ENCODE data around the gene DICER1.

Gene DICER1

GRCh38 chr14:95046711-95047681 is 110.3 kb downstream of the DICER1 start:
- no peak for TF ChIP-seq ZFX (IDR thresholded peaks at IDR 0.05; ENCODE audit: borderline replicate concordance)
- no peak for TF ChIP-seq CTCF (IDR thresholded peaks at IDR 0.05)
- H3K27ac ChIP-seq: no peak overlapping the region

- no peak for TF ChIP-seq CTCF (IDR thresholded peaks at IDR 0.05)
- no peak for TF ChIP-seq ZFX (IDR thresholded peaks at IDR 0.05; ENCODE audit: borderline replicate concordance)
Measured at GRCh38 chr14:95045836-95046430, 111.4 kb downstream of the DICER1 start.

GRCh38 chr14:95045106-95045701 is 112.1 kb downstream of the DICER1 start:
- TF ChIP-seq ZFX (IDR thresholded peaks at IDR 0.05; ENCODE audit: borderline replicate concordance) (no peak), CTCF (IDR thresholded peaks at IDR 0.05) (no peak)
- no peak overlapping the region for H3K27ac ChIP-seq

More at GRCh38 chr14:95045836-95046430, 111.4 kb downstream of the DICER1 start:
- no peak overlapping the region for H3K27ac ChIP-seq

GRCh38 chr14:95044463-95045105 is 112.7 kb downstream of the DICER1 start:
- no peak for TF ChIP-seq CTCF (IDR thresholded peaks at IDR 0.05)
- no peak for TF ChIP-seq ZFX (IDR thresholded peaks at IDR 0.05; ENCODE audit: borderline replicate concordance)
- no peak overlapping the region for H3K27ac ChIP-seq

GRCh38 chr14:95043732-95044462 is 113.4 kb downstream of the DICER1 start:
- TF ChIP-seq CTCF (IDR thresholded peaks at IDR 0.05) (no peak), ZFX (IDR thresholded peaks at IDR 0.05; ENCODE audit: borderline replicate concordance) (no peak)
- no peak overlapping the region for H3K27ac ChIP-seq

- TF ChIP-seq ZFX (IDR thresholded peaks at IDR 0.05; ENCODE audit: borderline replicate concordance) (no peak), CTCF (IDR thresholded peaks at IDR 0.05) (no peak)
Measured at GRCh38 chr14:95043314-95043713, 114.0 kb downstream of the DICER1 start.

More at GRCh38 chr14:95043314-95043713, 114.0 kb downstream of the DICER1 start:
- no peak overlapping the region for H3K27ac ChIP-seq
